Activated naive CD8-positive, alpha-beta T cell treated with anti-CD3 and anti-CD28 coated beads, Interleukin-2, amount 10 ng/mL, durations not matched to agents 7 days and 5 days (primary cell): Measurements from ENCODE around the gene TBX5. TPM values are rescaled to one million over a fixed set of nuclear protein-coding genes. Genes with fewer than 3 reads are reported as not detected.

Experiments used
- ATAC-seq: fragments of 150-1000 bp; cut with Tn5 transposase; one replicate; pipeline ENCODE4 v1.10.0; 2021; ENCODE audit warnings: low read depth, moderate library complexity
- POLR2A ChIA-PET: fragments of 350-600 bp; sonication (Branson Sonifier 250); formaldehyde crosslinking; loops from one replicate; lab custom pipeline; 2021; ENCODE audit warnings: antibody characterized with exemption; lab: Charles Lee
- DNase-seq: peaks from one replicate; pipeline ENCODE4 v3.0.0; 2021
- H3K27ac Mint-ChIP-seq: one replicate; pipeline ENCODE4 v1.8.0; 2022; ENCODE audit warnings: mild to moderate bottlenecking, mixed read lengths
- H3K27me3 Mint-ChIP-seq: one replicate; pipeline ENCODE4 v1.8.0; 2022; ENCODE audit warnings: mild to moderate bottlenecking, moderate library complexity, mixed read lengths
- H3K36me3 Mint-ChIP-seq: one replicate; pipeline ENCODE4 v1.8.0; 2021; ENCODE audit warnings: mild to moderate bottlenecking, mixed read lengths
- H3K4me1 Mint-ChIP-seq: one replicate; pipeline ENCODE4 v1.8.0; 2021; ENCODE audit warnings: mixed read lengths
- H3K4me3 Mint-ChIP-seq: one replicate; pipeline ENCODE4 v1.8.0; 2022; ENCODE audit warnings: mild to moderate bottlenecking, moderate library complexity, mixed read lengths
- H3K9me3 Mint-ChIP-seq: one replicate; pipeline ENCODE4 v1.8.0; 2021; ENCODE audit warnings: mixed read lengths
- total RNA-seq, 2 experiments: library from RNA; stranded (reverse); gene quantifications; one replicate each; pipeline ENCODE4 v1.2.3, GENCODE V29; 2021

The TBX5 gene
- total RNA-seq, 2 experiments from 2014 or later: not detected

DNA sequence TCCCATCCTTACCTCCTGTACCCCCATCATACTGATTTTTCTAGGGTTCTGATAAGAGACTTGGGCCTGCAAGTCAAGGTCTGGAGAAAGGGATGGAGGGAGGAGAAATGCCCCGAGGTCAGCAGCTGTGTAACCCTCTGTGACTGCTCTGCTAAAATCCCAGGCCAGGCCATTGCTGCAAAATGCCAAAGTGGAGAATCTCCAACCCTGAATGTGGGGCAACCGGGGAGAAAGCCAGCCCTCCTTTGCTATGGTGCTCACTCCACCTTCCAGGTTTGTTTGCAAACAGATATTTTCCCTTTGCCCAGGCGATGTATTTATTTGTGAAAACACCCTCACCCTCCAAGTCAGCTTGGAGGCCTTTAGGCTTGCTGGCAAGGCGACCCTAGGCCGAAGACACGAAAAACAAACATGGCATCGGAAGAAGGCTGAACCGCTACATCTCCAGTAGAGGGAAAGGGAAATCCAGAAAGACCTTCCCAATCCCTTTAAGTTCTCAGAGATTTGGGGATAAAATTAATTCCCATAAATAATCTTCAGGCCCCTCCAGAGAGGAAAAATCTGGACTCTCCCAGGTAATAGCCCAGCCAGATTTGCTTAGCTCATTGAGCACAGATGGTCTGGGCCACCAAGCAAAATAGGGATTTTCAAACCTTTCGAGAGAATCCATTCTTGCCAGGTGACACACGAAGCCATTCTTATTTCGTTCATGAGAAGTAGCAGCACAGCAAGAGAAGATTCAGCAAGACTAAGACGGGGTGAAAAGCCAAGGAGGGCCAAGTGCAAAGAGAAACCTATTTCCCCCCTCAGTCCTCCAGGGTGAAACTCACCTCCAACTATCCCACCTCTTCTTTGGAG, 1.3 kb upstream of the TBX5 start:
- Mint-ChIP-seq H3K4me3 (no peak overlapping the region), H3K27me3 (peaks cover 96% of the 10 kb centered on the region), H3K4me1 (peaks cover 9% of the 10 kb centered on the region), H3K9me3 (peaks cover 4% of the 10 kb centered on the region), H3K36me3 (peaks cover 2% of the 10 kb centered on the region), H3K27ac (peak overlapping the region; percentile 30)
- POLR2A ChIA-PET: no interaction called here
- ATAC-seq (no peak), DNase-seq (no peak)

DNA sequence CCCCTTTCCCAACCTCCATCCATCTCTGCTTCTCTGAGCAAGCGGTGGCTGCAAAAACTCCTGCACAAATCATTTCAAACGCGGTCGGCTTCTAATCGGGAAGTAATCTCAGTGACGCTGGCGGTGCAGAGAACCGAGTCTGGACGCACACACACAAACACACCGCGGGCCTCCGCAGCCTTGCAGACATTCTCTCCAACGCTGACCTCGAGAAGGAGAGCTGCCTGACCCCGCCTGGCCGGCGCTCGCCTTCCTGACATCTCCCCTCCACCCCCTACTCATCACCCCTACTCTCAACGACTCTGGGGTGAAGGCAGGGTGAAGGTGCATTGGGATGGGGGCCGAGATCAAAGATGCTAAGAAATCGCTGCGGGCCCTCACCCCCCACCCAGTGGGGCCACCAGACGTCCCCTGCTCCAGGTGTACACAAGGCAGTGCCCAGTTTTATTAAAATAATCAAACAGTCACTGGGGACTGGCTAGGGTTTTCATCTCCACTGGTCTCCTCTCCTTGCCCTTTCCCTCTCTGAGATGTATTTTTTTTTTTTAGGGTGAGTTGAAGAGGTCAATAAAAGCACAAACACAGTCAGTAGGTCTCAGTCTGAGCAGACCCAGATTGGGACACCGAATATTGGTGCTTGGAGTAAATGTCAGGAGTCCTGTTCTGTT, 506 bp upstream of the TBX5 start:
- Mint-ChIP-seq H3K27ac (peak overlapping the region; percentile 83), H3K4me3 (no peak overlapping the region)

GRCh38 chr12:114404926-114405518, 922 bp downstream of the TBX5 start:
- Mint-ChIP-seq H3K9me3 (peaks cover 4% of the 10 kb centered on the region), H3K36me3 (peaks cover 2% of the 10 kb centered on the region), H3K4me1 (peaks cover 6% of the 10 kb centered on the region), H3K27me3 (peaks cover 95% of the 10 kb centered on the region), H3K4me3 (no peak overlapping the region), H3K27ac (no peak overlapping the region)
- POLR2A ChIA-PET: no interaction called here
- DNase-seq: no peak
- no peak for ATAC-seq

More for the DNA sequence above, 506 bp upstream of the TBX5 start:
- H3K27me3 Mint-ChIP-seq: peaks cover 97% of the 10 kb centered on the region
- peaks cover 9% of the 10 kb centered on the region for H3K4me1 Mint-ChIP-seq
- H3K36me3 Mint-ChIP-seq: peaks cover 2% of the 10 kb centered on the region
- H3K9me3 Mint-ChIP-seq: peaks cover 4% of the 10 kb centered on the region
- DNase-seq (no peak), ATAC-seq (no peak)
- POLR2A ChIA-PET: no interaction called here

GRCh38 chr12:114404083-114404925, 1.6 kb downstream of the TBX5 start:
- Mint-ChIP-seq H3K4me3 (no peak overlapping the region), H3K36me3 (no peaks in the 10 kb centered on the region), H3K27me3 (peaks cover 94% of the 10 kb centered on the region), H3K4me1 (peaks cover 4% of the 10 kb centered on the region), H3K27ac (no peak overlapping the region), H3K9me3 (peaks cover 4% of the 10 kb centered on the region)
- DNase-seq (no peak), ATAC-seq (no peak)
- POLR2A ChIA-PET: no interaction called here

- H3K4me1 Mint-ChIP-seq: peaks cover 1% of the 10 kb centered on the region
- no peaks in the 10 kb centered on the region for H3K36me3 Mint-ChIP-seq
- no peak overlapping the region for H3K4me3 Mint-ChIP-seq
- H3K27ac Mint-ChIP-seq: no peak overlapping the region
- peaks cover 95% of the 10 kb centered on the region for H3K27me3 Mint-ChIP-seq
- POLR2A ChIA-PET: no interaction called here
- ATAC-seq (no peak), DNase-seq (no peak)
- H3K9me3 Mint-ChIP-seq: peaks cover 4% of the 10 kb centered on the region
Measured at GRCh38 chr12:114403690-114404066, 2.3 kb downstream of the TBX5 start.

DNA sequence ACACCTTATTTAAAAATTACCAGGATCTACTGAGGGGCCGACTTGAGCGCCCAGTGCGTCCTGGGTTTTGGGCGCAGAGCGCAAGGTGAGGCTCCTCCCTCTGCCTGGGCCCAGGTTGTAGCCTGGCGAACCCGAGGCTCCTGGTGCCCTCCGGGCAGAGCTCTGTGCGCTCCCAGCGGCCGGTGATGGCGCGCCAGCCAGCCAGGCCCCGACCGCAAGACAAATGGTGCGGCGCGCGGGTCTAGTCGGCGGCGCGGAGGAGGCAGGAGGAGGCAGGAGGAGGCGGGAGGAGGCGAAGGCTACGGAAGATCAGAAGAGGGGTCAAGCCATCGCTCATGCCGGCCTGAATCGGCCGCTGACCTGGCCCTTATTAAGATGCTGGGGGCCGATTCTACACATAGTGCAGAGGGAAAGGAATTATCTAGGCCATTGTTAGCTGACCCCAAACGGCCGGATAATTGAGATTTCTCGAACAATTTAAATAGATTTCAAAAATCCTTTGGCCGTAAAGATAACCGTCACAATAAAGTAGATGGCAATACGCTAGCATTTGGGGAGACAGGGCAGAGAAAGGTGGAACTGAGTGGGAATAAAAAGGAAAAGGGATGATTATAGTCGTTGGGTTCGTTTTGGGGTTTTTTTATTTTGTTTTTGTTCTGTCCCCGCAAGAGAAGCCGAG, 2.8 kb downstream of the TBX5 start:
- peaks cover 3% of the 10 kb centered on the region for H3K9me3 Mint-ChIP-seq
- DNase-seq (no peak), ATAC-seq (no peak)
- H3K4me3 Mint-ChIP-seq: no peak overlapping the region
- no peaks in the 10 kb centered on the region for H3K4me1 Mint-ChIP-seq
- POLR2A ChIA-PET: no interaction called here
- H3K36me3 Mint-ChIP-seq: no peaks in the 10 kb centered on the region
- no peak overlapping the region for H3K27ac Mint-ChIP-seq
- H3K27me3 Mint-ChIP-seq: peaks cover 95% of the 10 kb centered on the region

DNA sequence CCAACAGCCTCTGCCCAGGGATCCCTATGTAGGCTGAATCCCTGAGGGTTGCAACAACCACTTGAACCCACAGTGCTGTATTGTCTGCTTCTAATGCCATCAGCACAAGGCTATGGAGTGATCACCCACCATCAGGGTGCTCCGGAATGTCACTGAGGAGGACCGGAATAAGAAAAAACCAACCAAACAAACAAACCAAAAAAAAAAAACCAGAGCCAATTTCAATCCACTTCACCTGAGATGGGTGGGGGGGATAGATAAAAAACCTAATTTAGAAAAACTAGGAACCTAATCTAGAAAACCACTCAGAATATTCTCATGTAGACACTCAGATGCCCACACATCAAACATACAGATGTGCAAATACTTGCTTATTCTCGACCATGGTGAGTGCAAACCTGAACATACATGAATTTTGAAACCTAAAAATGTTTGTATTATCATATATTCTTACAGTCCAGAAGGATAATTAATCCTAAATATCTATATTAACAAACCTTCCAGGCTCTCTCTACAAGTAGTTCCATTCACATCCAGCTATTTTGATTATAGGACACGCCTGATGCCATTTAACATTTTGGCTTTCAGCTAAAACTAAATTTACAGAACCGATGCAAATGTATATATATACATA, 3.7 kb downstream of the TBX5 start:
- Mint-ChIP-seq H3K27me3 (peaks cover 95% of the 10 kb centered on the region), H3K36me3 (no peaks in the 10 kb centered on the region), H3K4me1 (no peaks in the 10 kb centered on the region), H3K27ac (no peak overlapping the region), H3K9me3 (peaks cover 2% of the 10 kb centered on the region), H3K4me3 (no peak overlapping the region)
- DNase-seq (no peak), ATAC-seq (no peak)
- POLR2A ChIA-PET: no interaction called here

DNA sequence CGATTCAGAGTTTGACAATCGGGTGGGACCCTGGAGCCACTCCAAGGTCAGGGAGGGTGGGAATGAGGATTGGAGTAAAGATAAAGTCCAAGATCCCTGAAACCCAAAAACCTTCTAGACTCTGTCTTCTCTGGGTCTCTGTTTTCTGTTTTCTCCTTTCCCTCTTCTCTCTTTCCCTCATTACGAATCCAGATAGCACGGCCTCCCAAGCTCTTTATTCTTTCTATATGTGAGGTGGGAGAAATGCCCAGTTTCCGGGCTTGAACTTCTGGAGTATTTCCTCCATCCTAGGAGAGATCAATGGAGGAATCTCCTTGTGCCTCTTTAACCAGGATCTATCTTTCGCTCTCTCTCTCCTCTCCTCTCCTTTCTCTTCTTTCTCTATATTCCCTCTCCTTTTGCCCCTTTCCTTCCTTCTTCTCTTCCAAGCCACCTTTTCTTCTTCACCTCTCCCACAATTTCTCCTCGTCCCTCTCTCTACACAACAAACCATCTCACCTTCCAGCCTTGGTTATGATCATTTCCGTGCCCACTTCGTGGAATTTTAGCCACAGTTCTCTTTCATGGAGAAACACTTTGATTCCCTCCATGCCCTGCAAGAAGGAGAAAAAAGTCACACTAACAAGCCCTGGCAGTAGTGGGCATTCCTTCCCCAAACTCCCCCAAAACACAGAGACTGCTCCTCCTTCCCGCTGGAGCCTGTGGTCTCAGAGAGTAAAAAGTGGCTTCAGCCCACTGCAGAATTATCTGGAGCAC, 4.4 kb downstream of the TBX5 start:
- ATAC-seq: no peak
- Mint-ChIP-seq H3K36me3 (no peaks in the 10 kb centered on the region), H3K4me3 (no peak overlapping the region), H3K4me1 (no peaks in the 10 kb centered on the region), H3K27ac (peak overlapping the region; percentile 31), H3K27me3 (peaks cover 95% of the 10 kb centered on the region), H3K9me3 (peaks cover 2% of the 10 kb centered on the region)
- POLR2A ChIA-PET: no interaction called here
- DNase-seq: no peak

DNA sequence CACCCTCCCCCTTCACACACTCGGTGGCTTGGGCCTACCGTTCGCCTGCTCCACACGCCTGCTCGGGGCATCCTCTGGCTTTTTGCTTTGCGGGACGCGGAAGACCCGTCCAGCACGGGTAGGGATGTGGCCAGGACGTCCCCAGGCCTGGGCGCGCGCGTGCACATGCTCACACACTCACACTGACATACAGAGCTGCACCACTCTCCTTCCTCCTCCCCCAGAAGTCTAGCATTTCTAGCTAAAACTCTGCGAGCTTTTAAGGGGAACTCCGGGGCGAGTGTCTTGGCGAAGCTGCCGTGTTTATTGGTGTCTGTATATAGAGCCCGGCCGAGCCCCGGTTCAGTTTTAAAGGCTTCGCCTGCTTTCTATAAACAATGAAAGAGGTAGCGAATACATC, 5.0 kb downstream of the TBX5 start:
- H3K27ac Mint-ChIP-seq: no peak overlapping the region
- H3K9me3 Mint-ChIP-seq: no peaks in the 10 kb centered on the region
- H3K36me3 Mint-ChIP-seq: no peaks in the 10 kb centered on the region
- H3K4me3 Mint-ChIP-seq: no peak overlapping the region
- peaks cover 92% of the 10 kb centered on the region for H3K27me3 Mint-ChIP-seq
- POLR2A ChIA-PET: no interaction called here
- DNase-seq: no peak
- no peaks in the 10 kb centered on the region for H3K4me1 Mint-ChIP-seq
- no peak for ATAC-seq

GRCh38 chr12:114400361-114400811, 5.6 kb downstream of the TBX5 start:
- POLR2A ChIA-PET: no interaction called here
- DNase-seq: no peak

GRCh38 chr12:114399664-114400211, 6.2 kb downstream of the TBX5 start:
- DNase-seq (no peak), ATAC-seq (no peak)
- Mint-ChIP-seq H3K9me3 (no peaks in the 10 kb centered on the region), H3K36me3 (no peaks in the 10 kb centered on the region), H3K4me3 (no peak overlapping the region), H3K4me1 (no peaks in the 10 kb centered on the region), H3K27ac (no peak overlapping the region), H3K27me3 (peaks cover 93% of the 10 kb centered on the region)
- POLR2A ChIA-PET: no interaction called here

More at GRCh38 chr12:114400361-114400811, 5.6 kb downstream of the TBX5 start:
- no peak overlapping the region for H3K27ac Mint-ChIP-seq
- H3K27me3 Mint-ChIP-seq: peaks cover 92% of the 10 kb centered on the region
- no peaks in the 10 kb centered on the region for H3K9me3 Mint-ChIP-seq
- no peak for ATAC-seq
- no peak overlapping the region for H3K4me3 Mint-ChIP-seq
- no peaks in the 10 kb centered on the region for H3K36me3 Mint-ChIP-seq
- H3K4me1 Mint-ChIP-seq: no peaks in the 10 kb centered on the region
